A549 (cell line): ENCODE data around the gene HSPBP1.

Experiments
- EP300 ChIP-seq, 2 experiments: fragments of >200 bp; sonication (Bioruptor Twin); formaldehyde crosslinking; IDR thresholded peaks; 2 replicates in 1 of 2; 3 replicates in 1 of 2; pipeline ENCODE4 v1.6.1; 2016 to 2017
- KDM1A ChIP-seq: fragments of 200-600 bp; sonication (generic); IDR thresholded peaks from 2 replicates; pipeline ENCODE4 v1.6.1; 2016; ENCODE audit warnings: low read depth, mild to moderate bottlenecking
- KDM5A ChIP-seq: fragments of 200-600 bp; sonication (generic); IDR thresholded peaks from 2 replicates; pipeline ENCODE4 v1.6.1; 2016; ENCODE audit warnings: antibody characterized with exemption, mild to moderate bottlenecking

- no peak for TF ChIP-seq KDM5A
- no peak for TF ChIP-seq KDM1A
- TF ChIP-seq EP300 (IDR thresholded peaks at IDR 0.05), result no peak
These were observed 56.4 kb downstream of the HSPBP1 start for GRCh38 chr19:55223291-55224037.
